ENCODE results near the gene TRPM4.
A peak's percentile ranks its signal among the peaks of the same experiment; 100 is the strongest.

- TF ChIP-seq POLR2AphosphoS5 (IDR thresholded peaks at IDR 0.05) (peak in 1 of 2 donors; percentile 15), POLR2A (IDR thresholded peaks at IDR 0.05; ENCODE audit: low read depth) (no peak)
- TF ChIP-seq, protein P1, sequence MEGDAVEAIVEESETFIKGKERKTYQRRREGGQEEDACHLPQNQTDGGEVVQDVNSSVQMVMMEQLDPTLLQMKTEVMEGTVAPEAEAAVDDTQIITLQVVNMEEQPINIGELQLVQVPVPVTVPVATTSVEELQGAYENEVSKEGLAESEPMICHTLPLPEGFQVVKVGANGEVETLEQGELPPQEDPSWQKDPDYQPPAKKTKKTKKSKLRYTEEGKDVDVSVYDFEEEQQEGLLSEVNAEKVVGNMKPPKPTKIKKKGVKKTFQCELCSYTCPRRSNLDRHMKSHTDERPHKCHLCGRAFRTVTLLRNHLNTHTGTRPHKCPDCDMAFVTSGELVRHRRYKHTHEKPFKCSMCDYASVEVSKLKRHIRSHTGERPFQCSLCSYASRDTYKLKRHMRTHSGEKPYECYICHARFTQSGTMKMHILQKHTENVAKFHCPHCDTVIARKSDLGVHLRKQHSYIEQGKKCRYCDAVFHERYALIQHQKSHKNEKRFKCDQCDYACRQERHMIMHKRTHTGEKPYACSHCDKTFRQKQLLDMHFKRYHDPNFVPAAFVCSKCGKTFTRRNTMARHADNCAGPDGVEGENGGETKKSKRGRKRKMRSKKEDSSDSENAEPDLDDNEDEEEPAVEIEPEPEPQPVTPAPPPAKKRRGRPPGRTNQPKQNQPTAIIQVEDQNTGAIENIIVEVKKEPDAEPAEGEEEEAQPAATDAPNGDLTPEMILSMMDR (IDR thresholded peaks at IDR 0.05), result no peak
Observed at GRCh38 chr19:49151267-49152118, 6.1 kb upstream of the TRPM4 start.
